ENCODE measurements around the gene ATG14. TPM values are rescaled to one million over a fixed set of nuclear protein-coding genes. Genes with fewer than 3 reads are reported as not detected.

Gene ATG14
- total RNA-seq, 2 donors from 2014 or later = 5.4 to 7.2 TPM

DNA sequence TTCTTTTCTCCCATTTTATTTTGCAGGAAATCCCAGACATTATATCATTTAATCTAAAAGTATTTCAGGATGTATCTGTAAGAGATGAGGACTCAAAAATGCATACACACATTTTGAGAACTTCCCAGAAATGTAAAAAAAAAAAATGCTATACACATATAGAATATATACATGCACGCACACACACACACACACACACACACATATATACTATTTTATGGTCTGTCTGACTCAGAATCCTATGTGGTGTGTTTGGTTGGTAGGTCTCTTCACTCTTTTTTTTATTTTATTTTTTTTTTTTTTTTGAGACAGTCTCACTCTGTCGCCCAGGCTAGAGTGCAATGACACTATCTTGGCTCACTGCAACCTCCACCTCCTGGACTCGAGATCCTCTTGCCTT is 74.9 kb downstream of the ATG14 start:
- H3K36me3 ChIP-seq = no peaks in the 10 kb centered on the region
- intact Hi-C loops (cut with DNase I) = no loop called here
- no peak for TF ChIP-seq CTCF (IDR thresholded peaks at IDR 0.05)
- DNase-seq = no peak
- no peak overlapping the region for H3K27ac ChIP-seq
- H3K27me3 ChIP-seq = no peaks in the 10 kb centered on the region
- peaks cover 20% of the 10 kb centered on the region for H3K4me1 ChIP-seq
- H3K9ac ChIP-seq (ENCODE audit: low read depth in 2 of 2, low read length in 2 of 2) = no peak overlapping the region
- H3K9me3 ChIP-seq = no peaks in the 10 kb centered on the region
- H3K4me3 ChIP-seq = no peak overlapping the region

GRCh38 chr14:55336162-55336561 is 75.5 kb downstream of the ATG14 start:
- no peak for TF ChIP-seq CTCF (IDR thresholded peaks at IDR 0.05)
- Histone ChIP-seq H3K9ac (ENCODE audit: low read depth in 2 of 2, low read length in 2 of 2) (no peak overlapping the region), H3K27me3 (no peaks in the 10 kb centered on the region), H3K9me3 (no peaks in the 10 kb centered on the region), H3K36me3 (no peaks in the 10 kb centered on the region), H3K4me1 (peaks cover 20% of the 10 kb centered on the region), H3K27ac (no peak overlapping the region), H3K4me3 (no peak overlapping the region)
- intact Hi-C loops (cut with DNase I) = no loop called here
- no peak for DNase-seq

DNA sequence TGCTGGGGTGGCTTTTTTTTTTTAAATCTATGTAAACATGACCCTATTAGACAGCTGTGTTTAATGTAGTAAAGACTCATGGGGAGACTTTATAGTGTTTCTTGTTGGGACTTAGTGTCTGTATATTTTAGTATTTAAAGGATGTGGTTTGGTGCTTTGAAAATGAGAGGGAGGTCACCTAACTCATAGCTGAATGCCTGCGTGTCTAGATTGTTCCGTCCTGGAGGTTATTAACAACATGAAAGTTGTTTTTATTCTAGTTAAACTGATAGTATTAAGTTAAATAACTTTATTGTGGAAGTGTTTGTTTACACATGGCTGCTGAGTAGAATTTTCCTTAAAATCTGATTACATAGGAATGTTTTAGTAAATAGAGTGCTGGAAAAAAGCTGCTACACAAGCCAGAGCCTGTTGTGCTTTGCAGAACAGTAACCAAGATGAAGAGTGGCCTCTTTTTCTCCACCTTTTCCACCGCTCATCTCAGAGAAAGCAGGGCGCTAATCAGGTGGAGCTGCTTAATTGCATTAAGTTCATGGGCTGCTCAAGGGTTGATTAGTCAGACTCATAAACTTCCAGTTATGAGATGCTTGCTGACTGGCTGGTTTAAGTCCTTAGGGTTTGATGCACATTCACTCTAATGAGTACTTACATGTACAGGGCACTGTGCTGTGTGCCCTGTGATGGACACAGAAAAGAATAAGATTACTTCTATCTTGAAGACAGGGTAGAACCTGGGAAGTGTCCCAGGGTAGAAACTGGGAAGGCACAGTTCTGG is 77.7 kb downstream of the ATG14 start:
- no peaks in the 10 kb centered on the region for H3K36me3 ChIP-seq
- intact Hi-C loops (cut with DNase I) = no loop called here
- H3K27me3 ChIP-seq = no peaks in the 10 kb centered on the region

GRCh38 chr14:55332654-55333570 is 78.7 kb downstream of the ATG14 start:
- DNase-seq = no peak
- H3K4me3 ChIP-seq = no peak overlapping the region
- H3K9ac ChIP-seq (ENCODE audit: low read depth in 2 of 2, low read length in 2 of 2) = peak overlapping the region in 1 of 2 donors; percentile 4
- H3K27me3 ChIP-seq = no peaks in the 10 kb centered on the region
- intact Hi-C loops (cut with DNase I) = no loop called here
- H3K4me1 ChIP-seq = peaks cover 20% of the 10 kb centered on the region
- peak overlapping the region; percentile 37 for H3K27ac ChIP-seq
- no peaks in the 10 kb centered on the region for H3K9me3 ChIP-seq
- H3K36me3 ChIP-seq = no peaks in the 10 kb centered on the region
- TF ChIP-seq CTCF (IDR thresholded peaks at IDR 0.05) = no peak

More for the DNA sequence above, 77.7 kb downstream of the ATG14 start:
- H3K4me3 ChIP-seq = no peak overlapping the region
- TF ChIP-seq CTCF (IDR thresholded peaks at IDR 0.05) = no peak
- H3K9me3 ChIP-seq = no peaks in the 10 kb centered on the region
- DNase-seq = no peak
- peak overlapping the region; percentile 29 for H3K27ac ChIP-seq
- peak overlapping the region in 1 of 2 donors; percentile 51 for H3K9ac ChIP-seq (ENCODE audit: low read depth in 2 of 2, low read length in 2 of 2)
- H3K4me1 ChIP-seq = peaks cover 20% of the 10 kb centered on the region

- Histone ChIP-seq H3K36me3 (no peaks in the 10 kb centered on the region), H3K4me1 (peaks cover 20% of the 10 kb centered on the region), H3K9ac (ENCODE audit: low read depth in 2 of 2, low read length in 2 of 2) (no peak overlapping the region), H3K9me3 (no peaks in the 10 kb centered on the region), H3K27ac (no peak overlapping the region), H3K4me3 (no peak overlapping the region), H3K27me3 (no peaks in the 10 kb centered on the region)
- TF ChIP-seq CTCF (IDR thresholded peaks at IDR 0.05) = no peak
- intact Hi-C loops (cut with DNase I) = no loop called here
- no peak for DNase-seq
Observed at GRCh38 chr14:55329999-55330710, 81.5 kb downstream of the ATG14 start.

Measured in colonic mucosa (tissue), 4 donors.